Brain microvascular endothelial cell (primary cell): ENCODE data around the gene ZFYVE27.

Experiments
- DNase-seq: peaks from one replicate; pipeline ENCODE4 v3.0.0-alpha.2; 2020
- H3K27ac ChIP-seq: fragments of 250-450 bp; sonication (Bioruptor Pico); 2 replicates; pipeline ENCODE4 v1.5.1; 2020; ENCODE audit warnings: mild to moderate bottlenecking, moderate library complexity
- H3K27me3 ChIP-seq: fragments of 250-450 bp; sonication (Bioruptor Pico); replicated peaks from 2 replicates; pipeline ENCODE4 v1.5.1; 2020; ENCODE audit warnings: mild to moderate bottlenecking
- H3K36me3 ChIP-seq: fragments of 250-450 bp; sonication (Bioruptor Pico); replicated peaks from 2 replicates; pipeline ENCODE4 v1.5.1; 2020; ENCODE audit warnings: mild to moderate bottlenecking
- H3K4me3 ChIP-seq: 2 replicates; pipeline ENCODE4 v1.5.1; 2011; ENCODE audit warnings: low read depth, mild to moderate bottlenecking, control low read depth, low read length, moderate library complexity
- CTCF ChIP-seq: IDR thresholded peaks from 2 replicates; pipeline ENCODE4 v1.5.1; 2011; ENCODE audit warnings: low read depth, mild to moderate bottlenecking, moderate library complexity, low read length, control low read depth, inconsistent platforms; ENCODE audit errors: missing control alignments
- in situ Hi-C: cut with HindIII; loops from 2 replicates; pipeline ENCODE4 v1.10.0; 2017; ENCODE audit warnings: low sequenced_read_pairs, low pct_ligation_motif_present

ZFYVE27 gene

GRCh38 chr10:97701438-97702069 lies 35.4 kb upstream of the ZFYVE27 start:
- H3K36me3 ChIP-seq: no peaks in the 10 kb centered on the region
- in situ Hi-C loops: no loop called here
- no peaks in the 10 kb centered on the region for H3K27me3 ChIP-seq
- peak; percentile 62 for DNase-seq
- peak; percentile 97 for TF ChIP-seq CTCF
- no peak overlapping the region for H3K27ac ChIP-seq
- H3K4me3 ChIP-seq: no peak overlapping the region

- no peak for TF ChIP-seq CTCF
- H3K4me3 ChIP-seq: no peak overlapping the region
Measured at GRCh38 chr10:97703398-97704067, 33.4 kb upstream of the ZFYVE27 start.

GRCh38 chr10:97704341-97704740 lies 32.6 kb upstream of the ZFYVE27 start:
- H3K27me3 ChIP-seq: no peaks in the 10 kb centered on the region
- in situ Hi-C loops: no loop called here
- H3K27ac ChIP-seq: no peak overlapping the region
- no peak for TF ChIP-seq CTCF
- H3K4me3 ChIP-seq: no peak overlapping the region
- no peak for DNase-seq
- no peaks in the 10 kb centered on the region for H3K36me3 ChIP-seq

More at GRCh38 chr10:97703398-97704067, 33.4 kb upstream of the ZFYVE27 start:
- in situ Hi-C loops: no loop called here
- H3K27ac ChIP-seq: no peak overlapping the region
- no peaks in the 10 kb centered on the region for H3K27me3 ChIP-seq
- DNase-seq: no peak
- H3K36me3 ChIP-seq: no peaks in the 10 kb centered on the region

GRCh38 chr10:97705006-97705670 lies 31.8 kb upstream of the ZFYVE27 start:
- no peak for TF ChIP-seq CTCF
- Histone ChIP-seq H3K36me3 (no peaks in the 10 kb centered on the region), H3K4me3 (no peak overlapping the region), H3K27me3 (no peaks in the 10 kb centered on the region), H3K27ac (no peak overlapping the region)
- in situ Hi-C loops: no loop called here
- DNase-seq: no peak

- no peaks in the 10 kb centered on the region for H3K27me3 ChIP-seq
- no peak overlapping the region for H3K4me3 ChIP-seq
- no peaks in the 10 kb centered on the region for H3K36me3 ChIP-seq
- DNase-seq: no peak
- no peak for TF ChIP-seq CTCF
- H3K27ac ChIP-seq: no peak overlapping the region
- in situ Hi-C loops: no loop called here
Measured at GRCh38 chr10:97707134-97707861, 29.6 kb upstream of the ZFYVE27 start.
